Caco-2 (cell line): ENCODE results near the gene AGRN. TPM values are rescaled to one million over a fixed set of nuclear protein-coding genes. Genes with fewer than 3 reads are reported as not detected.

Experiments used
- BruUV-seq: library from RNA; stranded (reverse); fragments of 400-500 nt; replicated peaks from 2 replicates; lab custom pipeline; 2021; lab: Mats Ljungman, UMichigan
- CTCF ChIA-PET: fragments of 300-600 bp; sonication (Branson Sonifier 250); formaldehyde crosslinking; loops from one replicate; lab custom pipeline; 2022; ENCODE audit warnings: antibody characterized with exemption; lab: Charles Lee
- POLR2A ChIA-PET: fragments of 300-600 bp; sonication (Branson Sonifier 250); formaldehyde crosslinking; loops from one replicate; lab custom pipeline; 2022; ENCODE audit warnings: antibody characterized with exemption; lab: Charles Lee
- DNase-seq, 2 experiments: peaks; one replicate each; pipeline versions ENCODE4 v3.0.0 to v3.0.0-alpha.2; 2020 to 2022
- H3K27me3 ChIP-seq: replicated peaks from 2 replicates; pipeline ENCODE4 v1.6.0; 2011; ENCODE audit warnings: low read length; ENCODE audit not compliant: control insufficient read depth, insufficient read depth
- H3K36me3 ChIP-seq: 2 replicates; pipeline ENCODE4 v1.5.1; 2011; ENCODE audit warnings: low read length; ENCODE audit not compliant: control insufficient read depth, insufficient read depth
- H3K4me1 ChIP-seq: fragments of 250-450 bp; sonication (Bioruptor Pico); 2 replicates; pipeline ENCODE4 v1.5.1; 2020; ENCODE audit warnings: mild to moderate bottlenecking
- H3K4me3 ChIP-seq: 2 replicates; pipeline ENCODE4 v1.5.1; 2011; ENCODE audit warnings: low read depth, mild to moderate bottlenecking, control low read depth, low read length
- H3K9me3 ChIP-seq: fragments of 250-450 bp; sonication (Bioruptor Pico); 2 replicates; pipeline ENCODE4 v1.5.1; 2020; ENCODE audit warnings: mild to moderate bottlenecking, moderate library complexity
- H3K27ac Mint-ChIP-seq: one replicate; pipeline ENCODE4 v1.8.0; 2022; ENCODE audit warnings: mixed read lengths; ENCODE audit not compliant: unreplicated experiment
- H3K27me3 Mint-ChIP-seq: one replicate; pipeline ENCODE4 v1.8.0; 2022; ENCODE audit warnings: mixed read lengths; ENCODE audit not compliant: insufficient read depth, unreplicated experiment
- H3K36me3 Mint-ChIP-seq: one replicate; pipeline ENCODE4 v1.8.0; 2022; ENCODE audit warnings: mild to moderate bottlenecking, mixed read lengths; ENCODE audit not compliant: insufficient read depth, unreplicated experiment
- H3K4me1 Mint-ChIP-seq: one replicate; pipeline ENCODE4 v1.8.0; 2022; ENCODE audit warnings: low read depth, mixed read lengths; ENCODE audit not compliant: unreplicated experiment
- H3K4me3 Mint-ChIP-seq: one replicate; pipeline ENCODE4 v1.8.0; 2022; ENCODE audit warnings: mild to moderate bottlenecking, moderate library complexity, mixed read lengths; ENCODE audit not compliant: unreplicated experiment
- H3K9me3 Mint-ChIP-seq: one replicate; pipeline ENCODE4 v1.8.0; 2022; ENCODE audit warnings: mixed read lengths; ENCODE audit not compliant: unreplicated experiment
- CTCF ChIP-seq, 2 experiments: fragments of 200-600 bp in 1 of 2; IDR thresholded peaks; 1 replicate in 1 of 2; 2 replicates in 1 of 2; pipeline versions ENCODE4 v1.5.1 to v1.8.0; 2011 to 2022; ENCODE audit warnings: antibody characterized with exemption in 1 of 2, control low read depth in 1 of 2, inconsistent platforms in 1 of 2, low read depth in 1 of 2, low read length in 1 of 2, mild to moderate bottlenecking in 1 of 2, moderate library complexity in 1 of 2; ENCODE audit not compliant: insufficient read depth in 1 of 2, severe bottlenecking in 1 of 2, unreplicated experiment in 1 of 2
- intact Hi-C: fragments of 100-400 bp; cut with micrococcal nuclease; formaldehyde crosslinking; loops from one replicate; pipeline ENCODE4 v1.10.0; 2022; ENCODE audit not compliant: unreplicated experiment
- total RNA-seq: library from RNA; stranded (reverse); gene quantifications from 2 replicates; pipeline ENCODE4 v1.2.3, GENCODE V29; 2022

The AGRN gene
- total RNA-seq, 1 experiment from 2014 or later = 176 TPM

- no peaks in the 10 kb centered on the region; the same call in 1 of the 2 replicates for H3K36me3 ChIP-seq
- CTCF ChIA-PET = no interaction called here
- H3K4me3 ChIP-seq = no peak overlapping the region
- no peaks in the 10 kb centered on the region for H3K4me1 Mint-ChIP-seq
- intact Hi-C loops = no loop called here
- peaks cover 27% of the 10 kb centered on the region for H3K36me3 Mint-ChIP-seq
- BruUV-seq = no TSS peak
- POLR2A ChIA-PET = no interaction called here
- no peaks in the 10 kb centered on the region for H3K9me3 ChIP-seq
- no peak overlapping the region for H3K27ac Mint-ChIP-seq
- H3K4me1 ChIP-seq = no peaks in the 10 kb centered on the region
- peak in 1 of 2 experiments; percentile 26 for DNase-seq
- H3K9me3 Mint-ChIP-seq = no peaks in the 10 kb centered on the region
- no peak overlapping the region for H3K4me3 Mint-ChIP-seq
- no peaks in the 10 kb centered on the region for H3K27me3 ChIP-seq
- no peaks in the 10 kb centered on the region for H3K27me3 Mint-ChIP-seq
- TF ChIP-seq CTCF (IDR thresholded peaks at IDR 0.05; ENCODE audit: insufficient read depth in 1 of 2, low read depth in 1 of 2, low read length in 1 of 2, severe bottlenecking in 1 of 2, unreplicated experiment in 1 of 2) = no peak
Measured at GRCh38 chr1:1087351-1088028, 67.6 kb downstream of the AGRN start.

GRCh38 chr1:1088029-1088800, 68.3 kb downstream of the AGRN start:
- intact Hi-C loops = no loop called here
- TF ChIP-seq CTCF (IDR thresholded peaks at IDR 0.05; ENCODE audit: insufficient read depth in 1 of 2, low read depth in 1 of 2, low read length in 1 of 2, severe bottlenecking in 1 of 2, unreplicated experiment in 1 of 2) = no peak
- no peak overlapping the region for H3K4me3 ChIP-seq
- no peaks in the 10 kb centered on the region for H3K4me1 Mint-ChIP-seq
- no peaks in the 10 kb centered on the region for H3K27me3 ChIP-seq
- H3K9me3 Mint-ChIP-seq = no peaks in the 10 kb centered on the region
- H3K4me3 Mint-ChIP-seq = no peak overlapping the region
- no peaks in the 10 kb centered on the region; the same call in 1 of the 2 replicates for H3K36me3 ChIP-seq
- no peak for DNase-seq
- no peak overlapping the region for H3K27ac Mint-ChIP-seq
- no peaks in the 10 kb centered on the region for H3K9me3 ChIP-seq
- CTCF ChIA-PET = no interaction called here
- H3K27me3 Mint-ChIP-seq = no peaks in the 10 kb centered on the region
- H3K36me3 Mint-ChIP-seq = peaks cover 24% of the 10 kb centered on the region
- BruUV-seq = no TSS peak
- H3K4me1 ChIP-seq = no peaks in the 10 kb centered on the region
- POLR2A ChIA-PET = no interaction called here

- Histone ChIP-seq H3K4me1 (no peaks in the 10 kb centered on the region), H3K9me3 (no peaks in the 10 kb centered on the region), H3K36me3 (no peaks in the 10 kb centered on the region; the same call in 1 of the 2 replicates), H3K4me3 (no peak overlapping the region), H3K27me3 (no peaks in the 10 kb centered on the region)
- CTCF ChIA-PET = no interaction called here
- Mint-ChIP-seq H3K9me3 (no peaks in the 10 kb centered on the region), H3K4me1 (no peaks in the 10 kb centered on the region), H3K27me3 (no peaks in the 10 kb centered on the region), H3K27ac (no peak overlapping the region), H3K4me3 (no peak overlapping the region), H3K36me3 (peaks cover 16% of the 10 kb centered on the region)
- intact Hi-C loops = no loop called here
- POLR2A ChIA-PET = no interaction called here
- DNase-seq = no peak
- BruUV-seq = no TSS peak
- TF ChIP-seq CTCF (IDR thresholded peaks at IDR 0.05; ENCODE audit: insufficient read depth in 1 of 2, low read depth in 1 of 2, low read length in 1 of 2, severe bottlenecking in 1 of 2, unreplicated experiment in 1 of 2) = no peak
Measured at GRCh38 chr1:1088801-1089680, 69.1 kb downstream of the AGRN start.
